GM18519 (cell line): ENCODE measurements around the gene ACOX1.

Experiments used
- ATAC-seq: cut with Tn5 transposase; IDR thresholded peaks from one replicate; pipeline ENCODE4 v1.9.1; 2021; ENCODE audit warnings: mild to moderate bottlenecking, moderate library complexity; ENCODE audit not compliant: unreplicated experiment, low FRiP score

The ACOX1 gene

DNA sequence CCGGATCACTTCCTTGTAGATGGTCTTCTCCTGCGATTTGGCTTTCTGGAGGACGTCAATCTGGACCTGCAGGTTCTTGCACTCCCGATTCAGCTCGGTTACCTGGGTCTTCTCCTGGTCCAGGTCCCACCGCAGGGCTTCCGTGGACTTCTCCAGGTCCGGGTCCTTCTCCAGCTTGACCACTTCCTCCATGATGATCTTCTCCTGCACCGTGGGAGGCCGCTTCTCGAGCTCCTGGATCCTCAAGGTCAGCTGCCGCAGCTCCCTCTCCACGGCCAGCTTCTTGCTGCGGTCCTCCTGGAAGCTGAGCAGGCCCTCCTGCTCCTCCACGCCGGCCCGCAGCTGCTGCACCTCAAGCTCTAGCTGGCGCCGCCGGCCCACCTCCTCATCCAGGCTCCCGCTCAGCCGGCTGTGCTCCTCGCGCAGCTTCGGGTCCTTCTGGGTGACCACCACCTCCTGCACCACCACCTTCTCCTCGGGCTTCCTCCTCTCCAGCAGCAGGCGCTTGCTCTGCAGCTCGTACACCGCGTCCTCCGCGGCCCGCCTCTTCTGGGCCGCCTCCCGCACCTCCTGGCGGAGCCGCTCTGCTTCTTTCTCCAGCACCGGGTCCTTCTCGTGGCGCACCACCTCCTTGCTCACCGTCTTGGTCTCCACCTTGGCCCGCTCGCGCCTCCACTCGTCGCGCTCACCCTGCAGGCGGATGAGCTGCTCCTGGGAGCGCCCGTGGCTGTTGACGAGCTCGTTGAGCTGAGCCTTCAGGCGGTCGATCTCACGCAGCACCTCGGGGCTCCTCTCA, 29.9 kb upstream of the ACOX1 start:
- no peak for ATAC-seq

DNA sequence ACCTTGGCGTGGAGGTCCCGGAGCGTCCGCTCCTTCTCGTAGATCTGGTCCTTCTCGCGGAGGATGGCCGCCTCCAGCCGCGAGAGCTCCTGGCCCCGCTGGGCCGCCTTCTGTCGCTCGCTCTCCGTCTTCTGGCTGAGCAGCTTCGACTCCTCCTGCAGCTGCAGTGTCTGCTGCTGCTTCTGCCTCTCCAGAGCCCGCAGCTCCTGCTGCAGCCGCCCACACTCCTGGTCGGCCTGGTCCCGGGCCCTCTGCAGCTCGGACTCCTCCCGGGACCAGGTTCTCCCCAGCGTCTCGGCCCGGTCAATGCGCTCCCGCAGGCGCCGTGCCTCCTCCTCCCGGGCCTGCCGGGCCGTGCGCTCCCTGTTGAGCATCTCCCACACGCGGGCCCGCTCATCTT, 29.2 kb upstream of the ACOX1 start:
- no peak for ATAC-seq

DNA sequence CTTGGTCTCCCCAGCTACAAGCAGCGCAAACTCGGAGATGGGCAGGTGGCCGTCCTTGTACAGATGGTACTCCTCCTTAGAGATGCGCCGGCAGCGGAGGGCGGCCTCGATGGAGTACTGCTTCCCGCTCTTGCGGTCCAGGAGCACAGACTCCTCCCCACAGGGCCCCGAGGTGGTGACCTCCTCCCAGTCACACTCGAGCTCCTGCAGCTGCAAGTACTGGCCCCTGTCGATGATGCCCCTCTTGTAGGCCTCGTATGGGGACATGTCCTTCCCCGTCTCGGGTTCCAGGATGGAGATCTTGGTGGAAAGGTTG, 28.8 kb upstream of the ACOX1 start:
- no peak for ATAC-seq

DNA sequence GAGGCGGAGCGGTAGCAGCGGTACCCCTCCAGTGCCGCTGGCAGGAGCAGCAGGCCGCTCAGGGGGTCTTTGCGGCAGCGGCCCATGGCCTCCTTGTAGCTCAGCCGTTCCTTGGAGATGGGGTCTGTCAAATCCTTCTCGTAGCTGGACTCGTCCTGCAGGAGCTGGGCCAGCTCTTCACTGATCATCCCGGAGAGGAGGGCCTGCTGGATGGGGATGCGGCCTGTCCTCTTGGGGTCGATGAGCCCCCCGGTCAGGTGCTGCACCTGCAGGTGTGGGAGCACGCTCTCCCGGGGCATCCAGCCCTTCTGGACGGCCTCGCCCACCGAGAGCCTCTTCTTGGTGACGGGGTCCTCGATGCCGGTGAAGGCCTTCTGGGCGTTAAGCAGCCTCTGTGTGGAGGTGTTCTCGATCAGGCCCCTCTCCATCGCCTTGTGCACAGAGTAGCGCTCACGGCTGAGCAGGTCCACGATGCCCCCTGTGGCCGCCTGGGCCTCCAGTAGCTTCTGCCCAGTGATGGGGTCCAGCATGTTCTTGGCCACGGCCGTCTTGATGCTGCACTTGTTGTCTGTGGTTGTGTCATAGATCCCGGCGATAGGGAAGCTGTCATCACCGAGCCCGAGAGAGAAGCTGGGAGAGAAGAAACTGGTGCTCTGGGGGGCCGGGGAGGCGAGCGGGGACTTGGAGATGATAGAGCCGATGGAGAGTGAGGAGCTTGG, 28.3 kb upstream of the ACOX1 start:
- ATAC-seq = no peak

DNA sequence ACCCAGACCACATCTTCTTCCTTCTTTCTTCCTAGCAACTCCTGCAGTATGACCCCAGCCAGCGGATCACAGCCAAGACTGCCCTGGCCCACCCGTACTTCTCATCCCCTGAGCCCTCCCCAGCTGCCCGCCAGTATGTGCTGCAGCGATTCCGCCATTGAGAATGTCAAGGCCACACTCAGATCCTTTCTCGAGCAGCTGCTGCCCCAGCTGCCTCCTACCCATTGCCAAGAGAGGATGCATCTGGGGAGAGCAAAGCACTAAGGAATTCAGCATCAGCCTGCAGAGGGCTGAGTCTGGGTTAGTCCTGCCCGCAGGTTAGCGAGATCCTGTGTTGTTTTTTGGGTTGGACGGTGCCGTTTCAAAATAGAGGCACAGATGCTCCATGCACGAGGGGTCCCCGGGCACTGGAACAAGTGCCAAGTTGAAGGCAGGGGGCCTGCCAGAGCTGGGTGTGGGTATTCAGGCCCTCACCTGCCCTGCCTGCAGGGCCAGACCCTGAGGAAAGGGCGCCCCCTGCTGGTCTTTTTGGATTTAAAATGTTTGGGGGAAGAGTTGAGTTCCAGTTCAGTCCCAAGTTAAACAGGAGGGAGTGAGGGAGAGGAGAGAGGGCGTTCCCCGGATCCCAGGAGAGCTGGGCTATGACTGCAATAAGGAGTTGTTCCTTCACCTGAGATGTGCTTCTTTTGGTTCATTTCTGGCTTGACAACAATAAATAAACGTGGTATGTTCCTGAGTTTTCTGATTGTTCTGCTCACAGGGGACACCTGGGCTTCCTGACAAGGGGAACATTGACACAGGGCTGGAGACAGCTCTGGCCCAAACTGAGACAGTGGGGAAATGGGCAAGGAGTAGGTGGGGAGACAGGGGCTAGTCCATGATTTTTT, 26.5 kb upstream of the ACOX1 start:
- no peak for ATAC-seq

DNA sequence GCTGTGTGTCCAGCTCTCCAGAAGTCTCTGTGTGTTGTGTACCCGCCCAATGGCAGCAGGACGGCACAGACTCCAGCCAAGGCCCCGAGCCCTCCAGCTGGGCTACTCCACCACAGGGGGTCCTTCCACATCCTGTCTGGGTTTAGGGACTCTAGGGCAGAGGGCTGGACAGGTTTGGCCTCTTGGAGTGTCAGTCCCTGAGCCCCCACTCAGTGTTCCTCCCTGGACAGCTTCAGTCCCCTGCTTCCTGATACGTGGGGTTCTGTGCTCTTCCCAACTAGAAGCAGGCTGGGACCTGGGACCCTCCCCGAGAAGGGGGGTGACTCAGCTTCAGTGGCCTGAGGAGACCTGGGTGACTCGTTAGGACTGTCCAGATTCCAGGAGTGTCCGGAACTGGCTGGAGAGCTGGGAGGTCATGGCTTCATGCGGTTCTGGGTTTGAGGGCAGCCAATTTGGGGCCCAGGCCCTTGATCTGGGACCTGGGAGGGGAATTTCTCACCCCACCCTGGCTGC, 25.8 kb upstream of the ACOX1 start:
- no peak for ATAC-seq

DNA sequence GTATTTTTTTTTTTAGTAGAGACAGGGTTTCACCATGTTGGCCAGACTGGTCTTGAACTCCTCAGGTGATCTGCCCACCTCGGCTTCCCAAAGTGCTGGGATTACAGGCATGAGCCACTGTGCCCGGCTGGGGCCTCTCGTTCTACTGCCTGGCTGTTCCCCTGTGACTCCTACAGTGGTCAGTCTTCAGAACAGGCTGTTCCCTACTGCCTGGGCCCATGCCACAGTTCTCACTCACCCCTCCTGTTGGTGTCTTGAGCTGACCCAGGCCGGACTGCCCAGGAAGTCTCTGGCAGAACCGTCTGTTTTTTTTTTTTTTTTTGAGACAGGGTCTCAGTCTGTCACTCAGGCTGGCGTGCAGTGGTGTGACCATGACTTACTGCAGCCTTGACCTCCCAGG, 24.9 kb upstream of the ACOX1 start:
- no peak for ATAC-seq

DNA sequence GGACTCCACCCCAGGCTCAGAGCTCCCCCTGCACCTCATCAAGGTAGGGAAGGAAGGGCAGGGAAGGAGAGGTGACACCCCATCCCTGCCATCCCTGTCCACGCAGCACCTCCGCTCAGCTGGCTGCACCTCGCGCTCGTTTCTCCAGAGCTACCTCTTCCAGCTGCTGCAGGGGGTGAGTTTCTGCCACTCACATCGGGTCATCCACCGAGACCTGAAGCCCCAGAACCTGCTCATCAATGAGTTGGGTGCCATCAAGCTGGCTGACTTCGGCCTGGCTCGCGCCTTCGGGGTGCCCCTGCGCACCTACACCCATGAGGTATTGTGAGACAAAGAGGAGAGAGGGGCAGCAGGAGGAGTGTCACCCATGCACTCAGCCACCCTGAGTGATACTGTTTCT, 23.1 kb upstream of the ACOX1 start:
- ATAC-seq = no peak

DNA sequence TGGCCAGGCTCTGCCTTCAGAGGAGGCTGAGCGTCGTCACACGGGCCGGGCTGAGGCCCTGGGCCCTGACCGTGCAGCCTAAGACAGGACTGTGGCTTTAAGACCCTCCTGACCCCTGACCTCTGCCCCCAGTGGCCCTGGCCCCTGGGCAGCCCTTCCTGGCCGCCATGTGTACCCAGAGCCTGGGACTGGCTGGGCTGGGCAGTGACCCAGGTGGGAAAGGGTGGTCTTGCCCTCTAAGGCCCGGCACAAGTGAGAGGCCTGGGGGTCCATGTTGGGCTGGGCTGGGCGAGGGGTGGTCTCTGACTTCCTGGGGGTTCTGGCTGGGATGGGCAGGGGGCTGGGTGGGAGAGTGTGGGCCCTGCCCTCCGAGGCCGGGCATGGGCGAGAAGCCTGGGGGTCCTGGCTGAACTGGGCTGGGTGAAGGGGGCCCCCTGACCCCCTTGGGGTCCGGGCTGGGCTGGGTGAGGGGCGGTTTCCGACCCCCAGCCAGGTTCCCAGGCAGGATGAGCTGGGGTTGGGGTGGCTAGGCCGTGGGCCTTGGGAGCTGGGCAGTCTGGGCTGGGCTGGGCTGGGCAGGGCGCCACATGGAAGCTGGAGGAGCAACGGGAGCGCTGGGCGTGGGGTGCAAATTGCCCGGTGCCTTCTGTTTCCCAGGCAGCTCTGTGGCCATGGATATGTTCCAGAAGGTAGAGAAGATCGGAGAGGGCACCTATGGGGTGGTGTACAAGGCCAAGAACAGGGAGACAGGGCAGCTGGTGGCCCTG, 22.0 kb upstream of the ACOX1 start, which contains the start of gene CDK3:
Gene CDK3 (plus strand): TSS at position 101 of the 767 bp plus-strand sequence. CDS start 571 bp downstream, at position 672.
- ATAC-seq = no peak

DNA sequence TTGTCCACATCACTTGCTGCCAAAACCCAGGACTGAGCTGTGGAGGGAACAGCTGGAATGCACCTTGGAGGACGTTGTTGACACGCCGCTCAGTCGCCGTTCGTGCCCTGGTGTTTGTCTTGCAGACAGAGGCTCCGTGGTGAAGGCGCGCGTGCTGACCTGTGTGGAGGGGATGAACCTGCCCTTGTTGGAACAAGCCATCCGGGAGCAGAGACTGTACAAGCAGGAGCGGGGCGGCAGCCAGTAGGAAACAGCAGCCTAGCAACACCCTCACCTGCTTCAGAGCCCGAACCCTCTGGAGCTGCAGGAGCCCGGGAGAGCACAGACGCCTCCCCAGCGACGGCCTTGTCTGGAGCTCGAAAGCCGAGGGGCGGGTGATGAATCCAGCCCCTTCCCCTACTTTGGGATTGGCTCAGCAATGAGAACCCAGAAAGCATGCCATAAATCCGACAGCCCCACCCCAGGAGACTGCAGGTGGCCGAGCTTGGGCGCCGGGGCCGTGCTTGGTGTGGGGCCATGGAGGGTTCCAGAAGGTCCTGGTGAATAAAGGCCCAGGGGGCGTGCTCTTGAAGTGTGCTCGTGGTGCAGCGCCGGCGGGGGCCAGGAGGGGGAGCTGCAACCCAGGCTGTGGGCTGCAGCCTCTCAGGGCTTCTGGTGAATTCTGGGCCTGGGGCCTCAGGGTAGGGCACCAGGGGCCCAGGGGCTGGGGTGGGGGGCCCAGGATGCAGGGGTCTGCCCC, 21.2 kb upstream of the ACOX1 start:
- no peak for ATAC-seq

DNA sequence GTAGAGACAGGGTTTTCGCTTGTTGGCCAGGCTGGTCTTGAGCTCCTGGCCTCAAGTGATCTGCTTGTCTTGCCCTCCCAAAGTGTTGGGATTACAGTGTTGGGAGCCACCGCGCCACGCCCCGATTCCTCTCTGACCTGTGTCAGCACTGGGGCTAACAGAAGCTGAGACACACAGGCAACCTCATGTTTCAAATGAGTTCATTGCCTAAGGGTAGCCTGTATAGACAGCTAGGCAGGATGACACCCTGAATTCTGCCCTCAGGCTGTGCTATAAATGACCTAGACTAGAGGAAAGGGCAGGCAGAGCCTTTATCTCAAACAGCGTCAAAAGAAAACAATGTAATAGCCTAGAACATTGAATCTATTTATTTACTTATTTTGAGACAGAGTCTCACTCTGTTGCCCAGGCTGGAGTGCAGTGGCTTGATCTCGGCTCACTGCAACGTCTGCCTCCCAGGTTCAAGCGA, 19.4 kb upstream of the ACOX1 start:
- ATAC-seq = no peak

DNA sequence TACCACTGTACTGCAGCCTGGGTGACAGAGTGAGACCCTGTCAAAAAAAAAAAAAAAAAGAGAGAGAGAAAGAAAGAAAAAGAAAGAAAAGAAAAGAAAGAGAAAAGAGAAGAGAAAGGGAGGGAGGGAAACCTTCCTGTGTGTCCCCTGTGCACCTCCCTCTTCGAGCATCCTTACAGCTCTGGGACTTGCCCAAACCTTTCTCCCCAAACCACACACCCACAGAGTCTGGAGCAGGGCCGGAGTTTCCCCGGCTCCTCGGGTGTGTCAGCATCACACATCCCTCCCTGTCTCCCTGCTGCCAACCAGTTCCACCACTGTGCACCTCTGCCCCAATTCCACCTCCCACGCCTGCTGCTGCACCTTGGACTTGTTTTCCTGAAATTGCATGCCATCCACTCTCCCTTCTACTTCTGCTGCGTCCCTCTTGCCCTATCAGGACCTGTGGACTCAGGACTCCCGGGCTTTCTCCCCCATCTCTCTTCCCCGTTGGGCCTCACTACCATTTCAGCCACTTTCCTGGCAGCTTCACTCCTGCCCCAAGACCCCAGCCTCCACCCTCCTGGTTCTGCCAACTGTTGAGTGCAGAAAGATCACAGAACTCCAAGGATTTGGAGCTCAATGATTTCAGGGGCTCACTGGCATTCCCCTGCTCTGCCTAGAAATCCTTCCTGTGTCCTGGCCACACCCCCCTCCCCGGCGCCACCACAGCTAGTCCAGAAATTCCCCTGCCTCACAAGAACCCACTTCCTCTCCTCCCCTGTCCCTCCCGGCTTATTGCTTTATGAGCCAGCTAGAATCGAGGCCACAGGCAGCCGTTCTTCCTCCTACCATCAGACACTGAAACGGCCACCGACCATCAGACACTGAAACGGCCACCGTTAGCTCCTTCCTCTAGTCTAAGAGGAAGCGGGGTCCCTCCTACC, 18.0 kb upstream of the ACOX1 start:
- ATAC-seq = no peak

DNA sequence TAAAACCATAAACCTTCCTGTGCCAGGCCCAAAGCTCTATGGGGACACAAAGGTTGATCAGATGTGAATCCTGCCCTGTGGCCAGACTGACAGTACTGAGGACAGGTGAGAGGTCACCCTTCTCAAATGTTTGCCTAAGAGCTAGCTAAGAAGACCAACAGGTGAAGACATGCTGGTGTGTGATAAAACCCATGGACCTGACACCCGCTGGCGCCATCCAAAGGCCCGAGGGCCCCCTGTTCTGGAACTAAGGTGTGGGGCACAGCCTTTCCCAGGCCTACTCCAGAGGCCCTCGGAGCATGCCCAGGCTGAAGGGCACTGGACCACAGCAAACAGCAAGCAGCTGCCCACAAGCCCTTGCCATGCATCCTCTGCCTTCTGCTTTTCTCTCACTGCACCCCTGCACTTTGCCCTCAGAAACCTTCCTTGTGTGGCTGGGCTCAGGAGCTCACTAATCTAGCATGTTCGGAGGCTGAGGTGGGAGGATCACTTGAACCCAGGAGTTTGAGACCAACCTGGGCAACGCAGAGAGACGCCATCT, 16.5 kb upstream of the ACOX1 start:
- no peak for ATAC-seq

DNA sequence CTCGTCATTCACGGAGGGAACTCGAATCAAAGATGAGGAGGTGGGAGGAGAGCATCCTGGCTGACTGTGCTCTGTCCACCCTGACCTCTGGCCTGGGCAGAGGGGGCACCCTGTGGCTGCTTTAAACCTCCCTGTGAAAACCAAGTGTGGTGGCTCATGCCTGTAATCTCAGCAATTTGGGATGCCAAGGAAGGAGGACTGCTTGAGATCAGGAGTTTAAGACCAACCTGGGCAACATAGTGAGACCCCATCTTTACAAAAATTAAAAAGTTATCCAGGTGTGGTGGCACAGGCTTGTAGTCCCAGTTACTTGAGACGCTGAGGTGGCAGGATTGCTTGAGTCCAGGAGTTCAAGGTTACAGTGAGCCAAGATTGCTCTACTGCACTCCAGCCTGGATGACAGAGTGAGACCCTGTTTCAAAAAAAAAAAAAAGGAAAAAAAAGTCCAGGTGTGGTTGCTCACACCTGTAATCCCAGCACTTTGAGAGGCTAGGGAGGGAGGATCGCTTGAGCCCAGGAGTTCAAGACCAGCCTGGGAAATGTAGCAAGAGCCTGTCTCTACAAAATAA, 15.9 kb upstream of the ACOX1 start:
- no peak for ATAC-seq

DNA sequence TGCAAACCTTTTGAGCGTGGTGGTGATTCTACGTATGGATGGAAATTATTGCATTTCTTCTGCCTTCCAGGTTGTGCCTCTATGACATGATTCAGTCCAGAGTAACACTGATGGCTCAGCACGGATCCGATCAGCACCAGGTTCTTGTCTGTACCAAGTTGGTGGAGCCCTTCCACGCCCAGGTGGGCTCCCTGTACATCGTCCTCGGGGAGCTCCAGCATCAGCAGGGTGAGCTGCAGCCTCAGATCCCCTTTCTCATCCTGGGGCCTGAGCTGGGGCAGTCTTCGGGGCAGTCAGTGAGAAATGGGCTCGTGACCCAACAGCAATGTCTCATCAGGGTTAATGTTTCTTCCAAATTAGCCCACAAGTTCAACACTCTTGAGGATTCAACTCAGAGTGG, 12.4 kb upstream of the ACOX1 start:
- no peak for ATAC-seq

DNA sequence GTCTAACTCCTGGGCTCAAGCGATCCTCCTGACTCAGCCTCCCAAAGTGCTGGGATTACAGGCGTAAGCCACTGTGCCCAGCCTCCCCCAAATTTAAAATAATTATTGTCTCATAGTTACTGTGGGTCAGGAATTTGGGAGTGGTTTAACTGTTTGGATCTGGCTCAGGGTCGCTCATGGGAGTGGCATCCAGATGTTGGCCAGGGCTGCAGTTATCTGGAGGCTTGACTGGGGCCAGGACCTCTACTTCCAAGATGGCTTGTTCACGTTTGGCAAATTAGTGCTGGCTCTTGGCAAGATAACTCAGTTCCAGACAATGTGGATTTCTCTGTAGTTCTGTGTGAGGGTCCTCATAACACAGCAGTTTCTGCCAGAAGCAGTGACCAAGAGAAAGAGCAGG, 8.1 kb upstream of the ACOX1 start:
- no peak for ATAC-seq

DNA sequence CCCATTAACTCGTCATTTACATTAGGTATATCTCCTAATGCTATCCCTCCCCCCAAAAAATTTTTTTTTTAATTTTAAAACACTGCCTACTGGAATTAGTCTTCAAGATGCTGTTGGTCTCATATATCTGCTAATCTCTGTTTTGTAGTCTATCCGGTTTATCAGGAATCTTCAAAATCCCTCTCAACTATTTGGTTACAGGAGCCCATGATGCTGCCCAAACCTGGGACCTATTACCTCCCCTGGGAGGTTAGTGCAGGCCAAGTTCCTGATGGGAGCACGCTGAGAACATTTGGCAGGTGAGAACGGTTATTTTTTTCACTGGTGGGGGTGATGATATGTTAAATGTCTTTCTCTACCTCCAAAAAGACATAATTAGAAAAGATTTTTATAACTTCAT, 7.0 kb upstream of the ACOX1 start:
- ATAC-seq = no peak
